GM12872 (cell line): ENCODE measurements around the gene CDKL2.

Source experiments
- CTCF ChIP-seq: IDR thresholded peaks from 3 replicates; pipeline ENCODE4 v1.5.1; 2011; ENCODE audit warnings: low read depth, mild to moderate bottlenecking, low read length, moderate library complexity; ENCODE audit not compliant: insufficient read depth

The CDKL2 gene

GRCh38 chr4:75605928-75606327 lies 24.4 kb downstream of the CDKL2 start:
- no peak for TF ChIP-seq CTCF

GRCh38 chr4:75599647-75600046 lies 30.7 kb downstream of the CDKL2 start:
- TF ChIP-seq CTCF, result no peak

GRCh38 chr4:75598390-75598789 lies 31.9 kb downstream of the CDKL2 start:
- TF ChIP-seq CTCF, result no peak

GRCh38 chr4:75596061-75596460 lies 34.3 kb downstream of the CDKL2 start:
- no peak for TF ChIP-seq CTCF

GRCh38 chr4:75593393-75593792 lies 36.9 kb downstream of the CDKL2 start:
- TF ChIP-seq CTCF, result no peak

- TF ChIP-seq CTCF, result no peak
Observed at GRCh38 chr4:75584067-75584466, 46.3 kb downstream of the CDKL2 start.

GRCh38 chr4:75567725-75568124 lies 62.6 kb downstream of the CDKL2 start:
- no peak for TF ChIP-seq CTCF

GRCh38 chr4:75566911-75567310 lies 63.4 kb downstream of the CDKL2 start:
- no peak for TF ChIP-seq CTCF
